SK-N-MC (cell line): Measurements from ENCODE around the gene CCDC33.

Experiments
- EZH2 ChIP-seq: fragments of 200-600 bp; sonication (generic); IDR thresholded peaks from one replicate; pipeline ENCODE4 v1.6.1; 2017; ENCODE audit warnings: antibody characterized with exemption
- FOXP2 ChIP-seq: optimal IDR thresholded peaks from 2 replicates; pipeline ENCODE3; 2011; ENCODE audit warnings: mild to moderate bottlenecking, moderate library complexity; ENCODE audit not compliant: insufficient read depth; ENCODE audit errors: extremely low read length, control extremely low read depth
- POLR2AphosphoS5 ChIP-seq: IDR thresholded peaks from 2 replicates; pipeline ENCODE4 v1.6.1; 2012; ENCODE audit warnings: mild to moderate bottlenecking, low read depth, low read length, borderline replicate concordance

DNA sequence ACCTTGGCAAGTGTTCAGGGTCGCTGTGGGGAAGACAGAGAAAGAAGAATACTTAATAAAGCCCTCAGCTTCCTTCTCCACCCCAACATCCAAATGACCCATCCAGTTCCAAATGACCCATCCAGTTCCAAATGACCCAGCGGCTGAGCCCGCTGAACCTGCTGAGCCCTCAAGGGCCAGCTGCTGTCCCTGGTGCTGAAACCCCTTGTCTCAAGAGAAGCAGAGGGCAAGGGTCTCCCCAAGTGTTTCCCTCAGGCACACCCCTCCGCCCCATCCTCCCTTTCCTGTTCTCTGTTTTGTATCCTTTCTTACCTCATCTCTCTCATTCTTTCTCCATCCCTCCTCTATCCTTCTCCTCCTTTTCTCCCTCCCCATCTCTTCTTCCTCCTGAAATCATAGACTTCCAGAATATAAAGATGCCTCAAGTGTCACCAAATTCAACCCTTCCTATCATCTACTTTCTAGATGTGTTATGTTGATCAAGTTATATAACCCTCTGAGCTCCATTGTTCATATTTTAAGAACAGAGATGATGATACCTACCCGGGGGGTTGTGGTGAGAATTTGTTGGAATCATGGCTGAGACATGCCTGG lies 29.0 kb downstream of the CCDC33 start:
- no peak for TF ChIP-seq POLR2AphosphoS5
- TF ChIP-seq EZH2, result no peak
- TF ChIP-seq FOXP2, result no peak
